CD4-positive, alpha-beta T cell (primary cell): Measurements from ENCODE around the gene SAMD14. TPM values are rescaled to one million over a fixed set of nuclear protein-coding genes. Genes with fewer than 3 reads are reported as not detected.

ENCODE experiments used
- ATAC-seq: fragments of 200-7000 bp; cut with Tn5 transposase; one replicate; pipeline ENCODE4 v1.10.0; 2022; ENCODE audit warnings: mild to moderate bottlenecking; ENCODE audit not compliant: poor library complexity
- CTCF ChIA-PET: fragments of 350-600 bp; sonication (Branson Sonifier 250); formaldehyde crosslinking; loops from one replicate; lab custom pipeline; 2021; ENCODE audit warnings: antibody characterized with exemption, inconsistent platforms; lab: Charles Lee
- POLR2A ChIA-PET: fragments of 350-600 bp; sonication (Branson Sonifier 250); formaldehyde crosslinking; loops from one replicate; lab custom pipeline; 2021; ENCODE audit warnings: antibody characterized with exemption, inconsistent platforms; lab: Charles Lee
- DNase-seq, 14 experiments: peaks; one replicate each; pipeline ENCODE4 v3.0.0-alpha.2; 2013 to 2020; ENCODE audit warnings: mixed read lengths in 2 of 14
- H3K27ac ChIP-seq, 2 donors: one replicate each; pipeline versions ENCODE4 v1.5.1 to v1.7.0; 2013; ENCODE audit warnings: low read length in 2 of 2, low read depth in 1 of 2, mild to moderate bottlenecking in 1 of 2
- H3K27me3 ChIP-seq, 2 experiments: 1 replicate in 1 of 2; 2 replicates in 1 of 2; pipeline versions ENCODE4 v1.6.1 to v1.7.0; 2013; ENCODE audit warnings: low read length in 2 of 2, control low read depth in 1 of 2, mild to moderate bottlenecking in 1 of 2, moderate library complexity in 1 of 2; ENCODE audit not compliant: insufficient read depth in 2 of 2, control insufficient read depth in 1 of 2
- H3K36me3 ChIP-seq: one replicate; pipeline ENCODE4 v1.6.1; 2013; ENCODE audit warnings: low read length, control low read depth; ENCODE audit not compliant: insufficient read depth
- H3K4me1 ChIP-seq: one replicate; pipeline ENCODE4 v1.6.1; 2013; ENCODE audit warnings: low read length, control low read depth; ENCODE audit not compliant: insufficient read depth
- H3K4me3 ChIP-seq: one replicate; pipeline ENCODE4 v1.5.1; 2013; ENCODE audit warnings: mild to moderate bottlenecking, low read length, moderate library complexity
- H3K9me3 ChIP-seq, 2 experiments: 1 replicate in 1 of 2; 2 replicates in 1 of 2; pipeline versions ENCODE4 v1.6.1 to v1.7.0; 2013; ENCODE audit warnings: low read length in 2 of 2, mild to moderate bottlenecking in 2 of 2, control low read depth in 1 of 2, moderate library complexity in 1 of 2; ENCODE audit not compliant: control insufficient read depth in 1 of 2, insufficient read depth in 1 of 2
- H3K27ac Mint-ChIP-seq: one replicate; pipeline ENCODE4 v1.8.0; 2020; ENCODE audit warnings: mixed read lengths
- H3K27me3 Mint-ChIP-seq: one replicate; pipeline ENCODE4 v1.8.0; 2021; ENCODE audit warnings: mixed read lengths
- H3K36me3 Mint-ChIP-seq: one replicate; pipeline ENCODE4 v1.8.0; 2021; ENCODE audit warnings: low read depth, mixed read lengths
- H3K4me1 Mint-ChIP-seq: one replicate; pipeline ENCODE4 v1.8.0; 2021; ENCODE audit warnings: low read depth, mixed read lengths
- H3K4me3 Mint-ChIP-seq: one replicate; pipeline ENCODE4 v1.8.0; 2020; ENCODE audit warnings: mild to moderate bottlenecking, mixed read lengths
- H3K9me3 Mint-ChIP-seq: one replicate; pipeline ENCODE4 v1.8.0; 2020; ENCODE audit warnings: mixed read lengths
- CTCF ChIP-seq: fragments of 200-600 bp; IDR thresholded peaks from one replicate; pipeline ENCODE4 v1.8.0; 2022; ENCODE audit warnings: antibody characterized with exemption, mild to moderate bottlenecking
- intact Hi-C, 2 experiments: fragments of 100-400 bp; cut with DNase I in 1 of 2; cut with micrococcal nuclease in 1 of 2; formaldehyde crosslinking; loops; one replicate each; pipeline versions ENCODE4 v1.15.1 to v1.9.0; 2023 to 2025; cut with DNase I, micrococcal nuclease
- total RNA-seq, 174 experiments: library from RNA in 2 of 174; stranded (reverse) in 2 of 174; gene quantifications; one replicate each; pipeline ENCODE4 v1.2.3 and lab custom pipeline; 2021 to 2026

SAMD14 gene
- total RNA-seq, 2 experiments from 2014 or later: 0.33 to 0.53 TPM

GRCh38 chr17:50165466-50165865, 35.5 kb upstream of the SAMD14 start:
- peaks cover 38% of the 10 kb centered on the region for H3K4me1 Mint-ChIP-seq
- Histone ChIP-seq H3K4me3 (no peak overlapping the region), H3K36me3 (no peaks in the 10 kb centered on the region), H3K27ac (no peak overlapping the region), H3K27me3 (no peaks in the 10 kb centered on the region), H3K9me3 (no peaks in the 10 kb centered on the region), H3K4me1 (peaks cover 38% of the 10 kb centered on the region)
- no peak overlapping the region for H3K27ac Mint-ChIP-seq
- H3K9me3 Mint-ChIP-seq: no peaks in the 10 kb centered on the region
- TF ChIP-seq CTCF: no peak
- no peak for ATAC-seq
- no peaks in the 10 kb centered on the region for H3K27me3 Mint-ChIP-seq
- H3K4me3 Mint-ChIP-seq: no peak overlapping the region
- ChIA-PET POLR2A (interaction anchor here (0.6 kb wide), 1 partner anchor 35 kb away, joined by 3 read pairs; no protein-coding TSS in a partner anchor), CTCF (no interaction called here)
- intact Hi-C loops: loop anchor here in 1 of 2 experiments (5.0 kb wide), 1 partner anchor 33 kb away; the partner anchor contains the start of gene SAMD14
- H3K36me3 Mint-ChIP-seq: no peaks in the 10 kb centered on the region
- no peak for DNase-seq

- H3K36me3 ChIP-seq: no peaks in the 10 kb centered on the region
- POLR2A ChIA-PET: no interaction called here
- Mint-ChIP-seq H3K4me1 (peaks cover 40% of the 10 kb centered on the region), H3K27ac (no peak overlapping the region), H3K36me3 (no peaks in the 10 kb centered on the region), H3K27me3 (no peaks in the 10 kb centered on the region), H3K4me3 (no peak overlapping the region), H3K9me3 (no peaks in the 10 kb centered on the region)
- intact Hi-C loops: loop anchor here in 1 of 2 experiments (5.0 kb wide), 1 partner anchor 33 kb away; the partner anchor contains the start of gene SAMD14
- peaks cover 39% of the 10 kb centered on the region for H3K4me1 ChIP-seq
- no peak for ATAC-seq
- no peak for DNase-seq
- H3K9me3 ChIP-seq: no peaks in the 10 kb centered on the region
- H3K27me3 ChIP-seq: no peaks in the 10 kb centered on the region
- TF ChIP-seq CTCF: no peak
- CTCF ChIA-PET: no interaction called here
- no peak overlapping the region for H3K4me3 ChIP-seq
- no peak overlapping the region for H3K27ac ChIP-seq
Observed at GRCh38 chr17:50165066-50165465, 35.1 kb upstream of the SAMD14 start.

GRCh38 chr17:50164697-50164988, 34.7 kb upstream of the SAMD14 start:
- no peaks in the 10 kb centered on the region for H3K27me3 Mint-ChIP-seq
- Histone ChIP-seq H3K4me1 (peaks cover 39% of the 10 kb centered on the region), H3K36me3 (no peaks in the 10 kb centered on the region), H3K4me3 (no peak overlapping the region), H3K9me3 (no peaks in the 10 kb centered on the region), H3K27ac (no peak overlapping the region), H3K27me3 (no peaks in the 10 kb centered on the region)
- no peaks in the 10 kb centered on the region for H3K36me3 Mint-ChIP-seq
- ChIA-PET POLR2A (no interaction called here), CTCF (no interaction called here)
- H3K27ac Mint-ChIP-seq: no peak overlapping the region
- intact Hi-C loops: no loop called here
- DNase-seq: no peak
- TF ChIP-seq CTCF: no peak
- H3K4me3 Mint-ChIP-seq: no peak overlapping the region
- no peak for ATAC-seq
- peaks cover 44% of the 10 kb centered on the region for H3K4me1 Mint-ChIP-seq
- no peaks in the 10 kb centered on the region for H3K9me3 Mint-ChIP-seq
